CD4-positive, alpha-beta T cell treated with Interleukin-21 for 1 hour (primary cell): ENCODE measurements around the gene ABCB8.

Experiments
- DNase-seq: peaks from one replicate; pipeline ENCODE4 v3.0.0-alpha.2; 2020

The ABCB8 gene

GRCh38 chr7:151058781-151059366, 30.6 kb downstream of the ABCB8 start:
- DNase-seq = peak; percentile 20

- peak; percentile 71 for DNase-seq
These were observed 31.3 kb downstream of the ABCB8 start, which contains the start of gene SLC4A2 for GRCh38 chr7:151059367-151060112. Gene SLC4A2, plus strand, starts transcription at chr7:151059589. Its CDS starts 2,399 bp downstream, at chr7:151061988.

- no peak for DNase-seq
These were observed 31.8 kb downstream of the ABCB8 start for GRCh38 chr7:151060113-151060415.

DNA sequence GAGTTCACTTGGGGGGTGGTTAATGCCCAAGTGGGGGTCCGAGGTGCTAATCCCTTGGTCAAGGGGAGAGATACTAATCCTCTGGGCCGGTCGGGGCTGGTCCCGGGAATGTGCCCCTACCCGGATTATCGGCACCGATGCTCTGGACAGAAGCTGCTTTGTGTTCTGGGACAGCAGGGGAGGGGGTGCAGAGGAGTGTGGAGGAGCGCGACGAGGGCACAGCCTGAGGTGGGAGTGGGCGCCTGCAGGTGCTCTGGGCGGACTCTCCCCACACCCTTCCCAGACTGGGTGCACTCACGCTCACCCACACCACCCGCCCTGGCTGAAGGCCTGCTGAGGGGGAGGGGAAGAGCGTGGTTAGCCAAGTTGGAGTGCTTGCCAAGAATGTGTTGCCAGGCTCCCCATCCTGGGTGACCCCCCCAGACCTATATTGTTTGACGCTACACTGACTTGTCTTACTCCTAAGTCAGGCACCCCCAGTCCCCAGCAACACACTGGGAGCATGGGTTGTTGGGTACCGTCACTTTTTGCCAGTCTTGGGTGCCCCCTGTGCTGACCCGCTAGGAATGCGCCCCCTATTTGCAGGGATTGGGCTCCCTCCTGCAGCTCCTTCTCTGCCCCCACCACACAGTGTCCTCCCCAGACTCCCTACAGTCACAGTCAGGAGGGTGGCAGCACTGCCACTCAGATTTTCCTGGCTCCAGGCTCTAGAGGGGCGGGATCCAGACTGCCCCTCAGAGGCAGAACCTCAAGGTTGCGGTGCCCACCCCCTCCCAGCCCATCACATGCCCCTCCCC, 32.4 kb downstream of the ABCB8 start:
- DNase-seq = peak; percentile 11

DNA sequence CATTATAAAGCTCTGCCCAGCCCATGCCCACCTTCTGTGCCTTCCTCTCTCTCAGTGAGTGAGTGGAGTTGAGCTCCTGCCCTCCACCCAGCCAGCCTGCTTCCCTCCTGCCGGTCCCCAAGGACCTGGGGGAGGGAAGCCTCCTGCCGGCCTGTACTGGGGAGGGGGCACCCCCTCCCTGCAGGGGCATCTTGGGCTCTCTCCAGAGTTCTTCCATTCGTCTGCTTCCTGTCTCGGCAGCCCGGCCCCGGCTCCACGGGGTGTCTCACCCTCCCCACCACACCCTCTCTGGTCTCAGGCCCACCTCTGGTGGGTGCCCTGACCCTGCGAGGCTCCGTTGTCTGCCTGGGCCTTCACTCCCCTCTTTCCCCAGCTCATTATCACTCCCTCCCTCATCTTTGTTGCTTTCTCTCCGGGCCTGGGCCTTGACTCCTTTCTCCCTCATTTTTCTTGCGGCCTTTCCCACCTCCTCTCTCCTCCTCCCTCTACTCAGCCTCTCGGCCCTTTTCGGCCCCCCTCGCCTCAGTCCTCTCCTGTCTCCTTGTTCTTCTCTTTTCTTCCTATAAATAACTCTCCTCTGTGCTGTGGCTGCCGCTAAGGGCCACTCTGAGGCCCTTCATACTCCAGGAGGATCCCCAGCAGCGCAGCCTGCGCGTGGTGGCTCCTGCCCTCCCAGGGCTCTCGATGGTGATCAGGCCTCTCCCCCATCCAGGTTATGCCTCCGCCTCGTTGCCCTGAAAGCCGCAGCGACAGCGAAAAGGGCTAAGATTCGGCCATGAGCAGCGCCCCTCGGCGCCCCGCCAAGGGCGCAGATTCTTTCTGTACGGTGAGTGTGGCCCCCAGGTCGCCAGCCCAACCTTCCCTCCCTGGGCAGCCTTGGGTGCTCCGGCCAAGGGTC, 33.2 kb downstream of the ABCB8 start:
- no peak for DNase-seq

DNA sequence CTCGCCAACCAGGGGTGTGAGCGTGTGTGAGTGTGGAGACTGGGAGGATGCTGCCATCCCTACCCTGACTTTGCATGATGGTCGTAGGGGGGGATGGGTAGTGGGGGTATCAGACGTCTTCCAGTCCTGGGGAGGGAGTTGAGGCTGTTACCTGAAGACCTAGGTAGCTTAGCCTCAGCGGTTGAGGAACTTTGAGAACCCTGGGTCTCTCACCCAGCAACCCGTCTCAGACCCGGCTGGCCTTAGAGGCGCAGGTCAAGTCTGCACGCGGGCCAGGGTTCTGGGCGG, 33.8 kb downstream of the ABCB8 start:
- no peak for DNase-seq

GRCh38 chr7:151062399-151063211, 34.4 kb downstream of the ABCB8 start:
- DNase-seq = no peak

DNA sequence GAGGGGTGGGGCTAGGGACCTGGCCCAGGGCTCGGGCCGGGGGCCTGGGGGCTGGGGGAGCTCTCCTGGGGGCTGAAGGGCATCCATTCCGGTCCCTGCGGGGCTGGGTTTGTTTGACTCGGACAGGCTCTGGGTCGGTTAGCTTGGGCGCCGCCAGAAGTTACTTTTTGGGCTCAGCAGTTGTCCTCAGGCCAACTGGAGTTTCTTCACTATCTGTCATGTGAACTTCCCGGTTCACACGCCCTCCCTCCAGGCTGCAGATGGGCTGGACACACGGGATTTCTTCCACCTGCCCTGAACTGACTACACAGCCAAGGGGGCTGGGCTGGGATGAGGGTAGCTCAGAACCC, 34.9 kb downstream of the ABCB8 start:
- DNase-seq = no peak

DNA sequence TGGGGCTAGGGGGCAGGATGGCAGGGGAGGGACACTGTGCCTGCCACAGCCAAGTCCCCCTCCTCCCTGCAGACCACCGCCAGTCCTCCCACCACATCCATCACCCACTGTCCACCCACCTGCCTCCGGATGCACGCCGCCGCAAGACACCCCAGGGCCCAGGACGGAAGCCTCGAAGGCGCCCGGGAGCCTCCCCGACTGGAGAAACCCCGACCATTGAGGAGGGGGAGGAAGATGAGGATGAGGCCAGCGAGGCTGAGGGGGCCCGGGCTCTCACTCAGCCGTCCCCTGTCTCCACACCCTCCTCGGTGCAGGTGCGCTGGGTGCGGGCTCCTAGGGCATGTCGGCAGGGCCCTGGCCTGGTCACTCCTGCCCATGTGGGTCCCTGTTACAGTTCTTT, 36.2 kb downstream of the ABCB8 start:
- no peak for DNase-seq

- DNase-seq = no peak
These were observed 36.7 kb downstream of the ABCB8 start for GRCh38 chr7:151064993-151065392.

DNA sequence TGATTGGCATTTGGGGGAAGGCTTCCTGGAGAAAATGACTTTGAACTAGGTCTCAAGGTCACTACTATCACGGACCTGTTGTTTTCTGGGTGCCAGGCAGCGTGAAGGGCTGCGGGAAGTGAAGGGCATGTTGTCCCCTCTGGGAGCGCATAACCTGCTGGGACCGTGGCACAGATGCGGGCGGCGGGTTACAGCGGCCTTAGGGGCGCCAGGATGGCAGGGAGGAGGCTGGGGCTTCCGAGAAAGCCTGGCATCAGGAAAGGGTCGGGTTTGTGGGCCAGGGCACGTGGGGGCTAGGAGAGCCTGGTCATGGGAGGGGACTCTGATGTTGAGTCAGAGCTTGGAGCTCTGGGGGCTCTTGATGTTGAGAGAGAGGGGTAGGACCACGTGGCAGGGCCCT, 37.3 kb downstream of the ABCB8 start:
- DNase-seq = no peak

DNA sequence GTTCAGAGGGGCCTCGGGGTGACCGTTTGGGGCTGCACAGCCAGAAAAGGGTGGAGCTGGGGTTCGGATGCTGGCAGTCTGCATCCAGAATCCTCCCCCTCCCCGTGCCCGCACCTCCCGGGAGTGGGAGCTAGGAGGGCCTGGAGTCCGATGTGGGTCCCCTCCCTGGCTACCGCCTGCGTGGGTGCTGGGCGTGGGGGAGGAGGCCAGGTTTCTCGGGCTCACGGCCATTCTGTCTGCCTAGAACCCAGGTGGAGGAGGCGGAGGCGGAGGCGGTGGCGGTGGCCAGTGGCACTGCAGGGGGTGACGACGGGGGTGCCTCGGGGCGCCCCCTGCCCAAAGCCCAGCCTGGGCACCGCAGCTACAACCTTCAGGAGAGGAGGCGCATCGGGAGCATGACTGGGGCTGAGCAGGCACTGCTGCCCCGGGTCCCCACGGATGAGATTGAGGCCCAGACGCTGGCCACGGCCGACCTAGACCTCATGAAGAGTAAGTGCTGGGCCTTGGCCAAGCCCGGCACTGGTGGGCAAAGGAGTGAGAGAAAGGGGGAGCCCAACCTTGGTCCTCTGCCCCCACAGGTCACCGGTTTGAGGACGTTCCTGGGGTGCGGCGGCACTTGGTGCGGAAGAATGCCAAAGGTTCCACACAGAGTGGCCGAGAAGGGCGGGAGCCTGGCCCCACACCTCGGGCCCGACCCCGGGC, 38.2 kb downstream of the ABCB8 start:
- no peak for DNase-seq

- no peak for DNase-seq
These were observed 40.0 kb downstream of the ABCB8 start for GRCh38 chr7:151068069-151068773.

- no peak for DNase-seq
These were observed 41.8 kb downstream of the ABCB8 start for GRCh38 chr7:151069841-151070573.

DNA sequence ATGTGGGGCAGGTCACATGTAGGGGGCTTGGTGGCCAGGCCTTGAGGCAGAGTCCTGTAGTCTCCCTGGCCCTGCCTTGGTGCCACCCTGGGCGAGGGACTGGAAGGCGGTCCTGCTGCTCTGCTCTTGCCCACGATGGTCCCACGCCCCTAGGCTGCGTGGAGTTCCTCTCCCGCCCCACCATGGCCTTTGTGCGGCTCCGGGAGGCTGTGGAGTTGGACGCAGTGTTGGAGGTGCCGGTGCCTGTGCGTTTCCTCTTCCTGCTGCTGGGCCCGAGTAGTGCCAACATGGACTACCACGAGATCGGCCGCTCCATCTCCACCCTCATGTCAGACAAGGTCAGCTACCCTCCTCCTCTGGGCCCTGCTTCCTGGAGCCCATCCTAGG, 42.3 kb downstream of the ABCB8 start:
- no peak for DNase-seq

DNA sequence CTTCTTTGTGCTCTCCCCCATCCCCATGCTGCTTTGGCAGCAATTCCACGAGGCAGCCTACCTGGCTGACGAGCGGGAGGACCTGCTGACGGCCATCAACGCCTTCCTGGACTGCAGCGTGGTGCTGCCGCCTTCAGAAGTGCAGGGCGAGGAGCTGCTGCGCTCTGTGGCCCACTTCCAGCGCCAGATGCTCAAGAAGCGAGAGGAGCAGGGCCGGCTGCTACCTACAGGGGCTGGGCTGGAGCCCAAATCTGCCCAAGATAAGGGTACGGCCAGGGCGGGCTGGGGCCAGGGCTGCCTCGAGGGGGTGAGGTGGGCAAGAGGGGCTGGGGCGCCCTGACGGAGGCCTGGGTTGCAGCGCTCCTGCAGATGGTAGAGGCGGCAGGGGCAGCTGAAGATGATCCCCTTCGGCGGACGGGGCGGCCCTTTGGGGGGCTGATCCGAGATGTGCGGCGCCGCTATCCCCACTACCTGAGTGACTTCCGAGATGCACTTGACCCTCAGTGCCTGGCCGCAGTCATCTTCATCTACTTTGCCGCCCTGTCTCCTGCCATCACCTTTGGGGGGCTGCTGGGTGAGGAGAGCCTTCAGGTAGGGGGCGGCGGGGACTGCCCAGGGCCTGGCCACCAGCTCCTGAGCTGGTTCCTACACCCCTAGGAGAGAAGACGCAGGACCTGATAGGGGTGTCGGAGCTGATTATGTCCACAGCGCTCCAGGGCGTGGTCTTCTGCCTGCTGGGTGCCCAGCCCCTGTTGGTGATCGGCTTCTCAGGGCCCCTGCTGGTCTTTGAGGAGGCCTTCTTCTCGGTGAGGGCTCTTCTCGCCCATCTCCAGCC, 43.0 kb downstream of the ABCB8 start:
- DNase-seq = no peak

GRCh38 chr7:151073990-151074389, 45.7 kb downstream of the ABCB8 start:
- no peak for DNase-seq

GRCh38 chr7:151074817-151075661, 46.8 kb downstream of the ABCB8 start:
- no peak for DNase-seq

DNA sequence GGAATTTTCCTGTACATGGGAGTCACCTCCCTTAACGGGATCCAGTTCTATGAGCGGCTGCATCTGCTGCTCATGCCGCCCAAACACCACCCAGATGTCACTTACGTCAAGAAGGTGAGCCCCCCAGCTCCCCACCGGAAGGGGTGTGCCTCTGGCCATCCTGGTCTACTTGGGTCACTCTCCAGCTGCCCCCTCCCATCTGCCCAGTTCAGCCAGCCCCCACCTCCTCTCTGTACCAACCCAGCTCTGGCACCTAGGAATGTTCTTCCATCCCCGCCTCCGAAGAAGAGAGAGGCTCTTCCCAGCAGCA, 47.4 kb downstream of the ABCB8 start:
- no peak for DNase-seq
